Measurements from ENCODE around the gene L3HYPDH.
"Not testable (repeated sequence)": the region's sequence is repeated elsewhere in the genome, so short reads cannot be mapped to it uniquely, and the experiment has no call there.

Gene L3HYPDH

DNA sequence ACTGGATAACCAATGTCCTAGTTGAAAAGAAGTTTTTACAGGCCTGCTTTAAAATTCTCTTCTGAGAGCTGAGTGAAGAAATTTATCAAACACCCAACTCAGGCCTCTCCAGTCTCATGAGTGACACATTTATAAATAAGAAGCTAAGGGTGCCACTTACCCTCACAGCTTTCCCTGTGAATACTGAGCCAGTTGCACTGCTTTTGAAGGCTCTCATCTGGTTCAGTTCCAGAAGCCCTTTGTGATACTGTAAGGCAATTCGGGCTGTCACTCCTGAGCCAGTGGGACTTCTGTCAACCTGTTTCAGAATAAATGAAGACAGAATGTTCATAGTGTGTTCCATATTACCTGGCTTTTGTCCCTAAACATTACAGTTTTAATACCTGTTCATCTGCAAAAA is 8.5 kb downstream of the L3HYPDH start:
- no peak for DNase-seq

DNA sequence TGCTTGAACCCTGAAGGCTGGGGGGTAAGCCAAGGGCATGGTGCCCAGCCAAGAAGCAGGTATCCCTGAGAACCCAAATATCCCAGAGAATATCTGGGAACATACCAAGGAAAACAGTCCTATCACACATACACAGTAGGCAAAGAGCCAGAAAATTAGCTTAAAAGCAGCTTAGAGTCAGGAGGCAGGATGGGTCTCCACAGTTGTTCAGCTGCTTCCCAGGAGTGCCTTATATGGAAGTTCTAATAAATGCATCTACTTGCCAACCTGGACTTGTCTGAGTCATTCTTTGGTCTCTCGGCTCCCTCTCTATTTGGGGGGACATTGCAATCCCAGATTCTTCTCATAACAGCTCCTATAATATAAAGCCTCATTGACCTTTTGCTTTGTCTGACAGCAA is 10.0 kb downstream of the L3HYPDH start:
- peak; percentile 68 for DNase-seq

DNA sequence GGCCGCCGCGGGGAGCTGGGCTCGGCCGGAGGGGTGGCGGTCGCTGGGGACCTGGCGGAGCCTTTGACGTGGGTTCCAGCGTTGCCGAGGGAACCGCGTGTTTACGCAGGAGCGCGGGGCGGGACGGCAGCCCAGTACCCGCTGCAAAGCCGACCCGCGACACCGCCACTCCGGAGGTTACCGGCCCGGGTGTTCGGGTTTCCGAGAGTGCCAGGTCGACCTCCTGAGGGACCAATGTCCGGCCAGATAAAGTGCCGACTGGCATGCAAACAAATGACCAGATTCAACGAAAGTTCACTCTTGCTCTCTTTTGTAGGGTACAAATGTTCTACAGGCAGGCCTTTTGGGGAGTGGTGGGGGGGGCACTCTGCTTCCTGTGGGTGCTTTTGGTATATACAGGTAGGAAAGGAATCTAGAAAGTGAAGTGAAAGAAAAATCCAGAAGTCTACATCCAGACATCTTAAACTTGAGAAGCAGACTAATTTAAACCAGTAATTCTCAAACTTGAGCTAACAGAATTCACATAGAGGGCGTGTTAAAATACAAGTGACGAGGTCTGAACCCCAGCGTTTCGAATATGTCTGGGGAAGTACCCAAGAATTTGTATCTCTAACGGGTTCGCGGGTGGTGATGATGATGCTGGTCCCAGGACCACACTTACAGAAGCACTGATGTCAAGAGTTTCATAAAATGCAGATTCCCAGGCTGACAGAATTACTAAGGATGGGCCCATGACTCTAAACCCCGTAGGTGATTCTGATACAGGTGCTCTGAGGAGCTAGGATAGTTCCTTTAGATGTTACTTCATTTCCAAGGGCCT is 18.7 kb downstream of the L3HYPDH start, which contains the start of gene GPR135:
GPR135 (minus strand) TSS at position 65 of the 820 bp plus-strand sequence. CDS start 154 bp downstream, outside the sequence.
- DNase-seq, result no peak

DNA sequence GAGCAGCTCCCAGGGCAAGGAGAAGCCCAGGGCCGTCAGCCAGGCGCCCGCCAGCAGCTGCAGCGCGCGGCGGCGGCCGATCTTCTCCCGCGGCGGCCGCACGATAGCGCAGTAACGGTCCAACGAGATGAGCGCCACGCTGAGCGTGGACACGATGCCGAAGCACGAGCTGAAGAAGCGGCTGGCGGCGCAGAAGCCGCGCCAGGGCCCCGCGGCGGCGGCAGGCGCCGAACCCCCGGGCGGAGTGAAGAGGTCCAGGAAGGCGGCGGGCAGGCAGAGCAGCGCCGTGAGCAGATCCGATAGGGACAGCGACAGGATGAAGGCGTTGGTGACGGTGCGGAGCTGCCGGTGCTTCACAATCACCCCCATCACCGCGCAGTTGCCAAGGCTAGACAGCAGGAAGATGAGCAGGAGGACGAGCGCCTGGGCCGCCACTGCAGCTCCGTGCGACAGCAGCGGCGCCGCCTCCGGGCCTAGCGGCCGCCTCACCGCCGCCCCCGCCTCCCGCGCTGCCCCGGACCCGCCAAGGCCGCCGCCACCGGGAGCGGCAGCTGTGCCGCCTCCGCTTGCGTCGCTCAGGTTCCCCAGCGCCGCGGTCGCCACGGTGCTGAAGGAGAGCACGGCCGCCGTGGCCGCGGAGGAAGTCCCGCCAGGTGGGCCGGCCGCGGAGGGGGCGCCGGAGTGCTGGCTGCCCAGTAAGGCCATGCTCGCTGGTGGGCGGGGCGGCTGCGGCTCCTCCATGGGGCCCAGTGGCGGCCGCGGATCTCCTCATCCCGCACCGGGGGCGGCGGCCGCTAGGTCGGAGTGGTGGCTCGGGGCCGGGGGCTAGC is 19.5 kb downstream of the L3HYPDH start:
- no peak for DNase-seq

DNA sequence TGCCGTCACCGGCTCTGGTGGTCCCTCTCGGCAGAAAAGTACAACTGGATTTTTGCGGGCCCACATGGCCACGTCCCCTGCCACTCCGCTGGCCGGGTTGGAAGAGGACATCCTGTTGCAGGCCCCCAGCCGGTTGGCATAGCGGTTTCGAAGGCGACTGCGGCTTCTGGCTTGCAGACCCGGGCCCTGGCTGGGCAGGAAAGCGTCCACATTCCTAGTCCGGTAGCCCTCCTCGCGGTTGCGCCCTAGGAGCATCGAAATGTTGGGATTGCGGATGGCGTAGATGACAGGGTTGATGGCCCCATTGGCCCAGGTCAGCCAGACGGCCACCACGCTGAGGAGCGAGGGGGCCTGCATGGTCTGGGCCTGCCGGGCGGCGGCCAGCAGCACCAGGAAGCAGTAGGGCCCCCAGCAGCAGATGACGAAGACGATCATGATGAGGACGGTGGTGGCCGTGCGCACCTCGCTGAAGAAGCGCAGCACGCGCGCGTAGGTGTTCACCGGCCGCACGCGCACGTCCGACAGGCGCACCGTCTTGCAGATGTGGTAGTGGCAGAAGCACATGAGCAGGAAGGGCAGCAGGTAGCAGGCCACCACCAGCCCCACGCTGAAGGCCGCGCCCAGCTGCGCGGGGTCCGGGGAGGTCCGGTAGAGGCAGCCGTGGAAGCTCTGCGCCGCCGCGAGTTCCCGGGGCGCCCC is 20.3 kb downstream of the L3HYPDH start:
- no peak for DNase-seq

DNA sequence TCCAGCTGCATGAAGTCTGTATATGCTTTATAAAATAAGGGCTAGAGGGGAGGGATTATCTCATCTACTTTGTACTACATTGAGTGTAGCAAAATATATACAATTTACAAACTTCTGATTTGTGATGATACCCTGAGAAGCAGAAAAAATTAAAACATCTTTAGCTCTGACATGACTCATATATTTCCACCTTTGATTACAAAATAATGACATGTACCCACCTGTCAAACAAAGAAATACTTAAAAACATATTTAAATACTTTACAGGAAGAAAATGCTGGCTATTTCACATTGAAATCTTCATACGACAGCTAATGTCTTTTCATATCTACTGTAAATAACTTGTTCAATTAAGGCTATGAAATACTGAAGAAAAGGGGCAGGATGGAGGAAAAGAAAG is 22.3 kb downstream of the L3HYPDH start:
- no peak for DNase-seq

DNA sequence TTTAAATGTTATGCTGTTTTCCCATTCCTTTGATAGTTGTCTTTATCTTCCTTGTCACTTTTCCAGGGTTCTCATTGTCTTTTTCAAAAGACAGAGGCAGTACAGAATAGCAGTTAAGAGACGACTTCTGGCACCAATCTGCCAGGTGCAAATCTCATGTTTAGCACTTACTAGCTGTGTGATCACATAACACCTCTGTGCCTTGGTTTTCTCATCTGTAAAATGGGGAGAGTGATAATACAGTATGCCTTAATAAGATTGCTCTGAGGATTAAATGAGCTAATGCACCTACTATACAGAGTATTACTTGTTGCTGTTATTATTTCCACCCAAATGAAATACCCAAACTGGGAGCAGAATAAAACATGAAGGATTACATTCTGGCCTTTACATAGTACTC is 23.8 kb downstream of the L3HYPDH start:
- DNase-seq, result no peak

DNA sequence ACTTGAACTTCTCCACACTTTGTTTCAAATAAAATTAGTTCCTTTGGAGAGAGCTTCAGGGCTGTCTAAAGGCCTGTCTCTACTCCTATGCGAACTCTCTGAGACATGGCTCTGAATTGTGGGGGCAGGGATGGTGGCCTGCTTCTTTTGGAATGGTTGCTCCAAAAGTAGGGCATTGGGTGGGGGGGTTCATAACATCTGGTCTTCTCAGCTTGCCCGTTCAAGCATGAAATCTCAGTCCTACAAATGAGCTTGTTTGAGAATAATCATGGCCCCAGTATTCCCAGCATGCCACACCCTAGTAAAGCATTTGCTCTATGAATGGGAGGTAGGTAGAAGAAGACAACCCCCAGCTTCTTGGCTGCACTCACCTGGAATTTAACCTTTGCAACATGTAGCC is 25.7 kb downstream of the L3HYPDH start:
- DNase-seq, result peak; percentile 13

DNA sequence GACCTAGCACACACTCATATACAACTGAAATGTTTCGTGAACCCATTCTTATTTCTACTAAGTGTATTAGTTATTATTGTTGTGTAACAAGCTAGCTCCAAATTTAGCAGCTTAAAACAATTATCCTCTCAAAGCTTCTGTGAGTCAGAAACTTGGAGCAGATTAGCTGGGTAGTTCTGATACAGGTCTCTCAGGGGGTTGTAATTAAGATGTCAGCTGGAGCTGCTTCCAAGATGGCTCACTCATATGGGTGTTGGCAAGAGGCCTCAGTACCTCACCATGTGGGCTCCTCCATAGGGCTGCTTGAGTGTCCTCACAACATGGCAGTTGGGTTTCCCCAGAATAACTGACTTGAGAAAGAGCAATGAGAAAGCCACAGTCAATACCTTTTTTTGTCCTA is 28.8 kb downstream of the L3HYPDH start:
- DNase-seq, result peak; percentile 46

DNA sequence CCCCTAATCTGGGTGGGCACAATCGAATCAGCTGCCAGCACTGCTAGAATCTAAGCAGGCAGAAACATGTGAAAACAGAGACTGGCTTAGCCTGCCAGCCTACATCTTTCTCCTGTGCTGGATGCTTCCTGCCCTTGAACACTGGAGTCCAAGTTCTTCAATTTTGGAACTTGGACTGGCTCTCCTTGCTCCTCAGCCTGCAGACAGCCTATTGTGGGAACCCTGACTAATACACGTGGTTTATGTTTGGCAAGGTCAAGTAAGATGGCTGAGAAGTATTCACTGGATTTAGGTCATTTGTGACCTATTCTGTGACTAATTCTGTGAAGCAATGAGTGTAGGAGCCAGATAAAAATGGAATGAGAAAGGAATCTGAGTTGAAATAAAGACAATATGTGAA is 30.1 kb downstream of the L3HYPDH start:
- DNase-seq, result no peak

DNA sequence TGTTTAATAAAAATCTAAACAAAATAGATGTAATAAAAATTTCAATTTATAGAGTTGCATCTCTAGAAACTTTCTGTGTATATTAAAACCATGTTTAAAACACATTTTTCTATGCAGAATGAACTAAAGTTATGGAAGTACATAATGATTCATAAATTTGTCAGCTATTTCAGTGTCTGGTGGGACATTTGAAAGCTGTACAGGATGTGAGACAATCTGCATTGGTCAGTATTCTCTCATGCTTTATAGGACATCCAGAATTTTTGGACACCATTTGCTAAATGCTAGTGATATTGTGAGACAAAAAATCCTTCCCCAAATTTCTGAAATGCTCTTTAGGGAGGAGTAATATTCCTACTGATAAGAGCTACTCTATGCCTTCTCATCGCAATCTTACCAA is 32.4 kb downstream of the L3HYPDH start:
- DNase-seq, result no peak

DNA sequence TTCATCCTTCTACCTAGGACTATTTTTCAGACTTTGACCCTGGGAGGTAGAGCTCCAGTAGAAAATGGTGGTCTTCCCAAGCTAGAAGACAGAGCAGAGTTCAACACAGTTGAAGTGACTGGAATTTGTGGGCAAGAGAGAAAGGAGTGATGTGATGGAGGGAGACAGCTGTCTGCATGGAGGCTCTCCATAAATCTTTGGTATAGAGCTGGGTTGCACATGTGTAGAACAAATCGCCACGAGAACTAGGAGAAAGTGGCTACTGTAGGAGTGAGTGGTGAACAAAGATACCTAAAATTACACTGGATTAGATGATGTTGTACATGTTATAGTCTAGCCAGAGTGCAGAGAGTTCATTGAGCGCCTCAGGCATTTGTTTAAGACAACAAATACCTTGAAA is 33.5 kb downstream of the L3HYPDH start:
- no peak for DNase-seq

DNA sequence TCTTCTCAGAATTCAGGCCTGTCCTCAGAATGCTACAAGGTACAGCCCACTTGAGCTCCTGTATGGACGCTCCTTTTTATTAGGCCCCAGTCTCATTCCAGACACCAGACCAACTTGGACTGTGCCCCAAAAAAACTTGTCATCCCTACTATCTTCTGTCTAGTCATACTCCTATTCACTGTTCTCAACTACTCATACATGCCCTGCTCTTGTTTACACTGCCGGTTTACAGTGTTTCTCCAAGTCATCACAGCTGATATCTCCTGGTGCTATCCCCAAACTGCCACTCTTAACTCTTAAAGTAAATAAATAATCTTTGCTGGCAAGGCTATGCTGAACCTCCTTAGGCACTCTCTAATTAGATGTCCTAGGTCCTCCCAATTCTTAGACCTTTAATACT is 35.5 kb downstream of the L3HYPDH start:
- not testable (repeated sequence) for DNase-seq

DNA sequence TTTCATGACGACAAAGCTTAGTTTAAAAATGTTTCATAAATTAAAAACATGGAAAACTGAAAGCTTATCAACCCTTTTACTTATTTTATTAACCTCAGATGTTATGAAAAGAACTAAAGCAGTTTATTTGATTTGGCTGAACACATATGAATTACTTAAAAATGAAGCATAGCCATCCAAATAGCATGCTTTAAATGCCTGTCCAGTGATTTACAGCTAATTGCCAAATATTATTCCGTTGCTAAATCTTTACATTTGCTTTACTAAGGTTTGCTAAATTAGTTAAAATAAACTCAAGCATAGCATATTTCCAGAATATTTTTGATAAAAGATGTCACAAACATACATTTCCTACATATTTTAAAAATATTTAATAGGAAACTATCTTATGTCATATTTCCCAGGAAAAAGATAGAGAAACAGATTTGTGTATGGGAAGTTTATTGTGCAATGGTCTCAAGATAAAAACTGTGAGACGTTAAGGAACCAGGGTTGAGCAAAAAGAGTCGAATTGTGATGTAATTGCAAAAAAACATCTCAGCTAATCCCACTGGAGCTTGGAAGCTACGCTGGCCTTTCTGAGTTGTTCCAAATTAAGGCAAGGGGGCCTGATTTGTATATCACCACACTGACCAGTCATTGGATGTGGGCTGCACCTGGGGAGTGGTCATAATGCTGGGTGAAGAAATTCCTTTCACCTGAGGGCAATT is 44.8 kb downstream of the L3HYPDH start:
- DNase-seq, result no peak

DNA sequence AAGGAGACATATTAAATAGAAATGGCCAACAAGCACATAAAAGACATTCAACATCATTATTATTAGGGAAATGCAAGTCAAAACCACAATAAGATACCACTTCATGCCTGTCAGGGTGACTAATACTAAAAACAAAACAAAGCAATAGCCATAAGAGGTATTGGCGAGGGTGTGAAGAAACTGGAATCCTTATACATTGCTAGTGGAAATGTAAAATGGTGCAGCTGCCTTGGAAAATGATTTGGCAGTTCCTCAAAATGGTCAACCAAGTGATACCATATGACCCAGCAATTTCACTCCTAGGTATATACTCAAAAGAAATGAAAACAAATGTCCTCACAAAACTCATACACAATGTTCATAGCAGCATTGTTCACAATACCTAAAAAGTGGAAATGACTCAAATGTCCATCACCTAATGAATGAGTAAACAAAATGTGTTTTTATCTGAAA is 46.0 kb downstream of the L3HYPDH start:
- DNase-seq, result no peak

DNA sequence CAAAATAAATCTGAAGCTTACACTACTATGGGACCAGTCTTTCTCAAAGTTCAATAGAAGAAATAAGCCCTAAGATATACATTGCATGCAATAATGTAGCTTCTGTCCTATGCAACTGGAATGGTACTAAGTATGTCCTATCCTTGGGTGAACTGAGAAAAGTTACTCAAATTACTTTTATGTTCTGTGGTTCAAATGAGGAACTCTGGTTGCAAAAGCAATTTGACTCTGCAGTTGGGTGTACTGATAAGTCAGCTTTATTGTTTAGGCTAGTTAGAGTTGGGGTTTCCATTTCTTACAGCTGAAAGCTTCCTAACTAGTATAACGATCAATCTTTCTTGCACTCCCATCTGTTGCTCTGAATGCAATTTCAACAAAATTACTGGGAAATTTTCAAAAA is 48.2 kb downstream of the L3HYPDH start:
- no peak for DNase-seq

DNA sequence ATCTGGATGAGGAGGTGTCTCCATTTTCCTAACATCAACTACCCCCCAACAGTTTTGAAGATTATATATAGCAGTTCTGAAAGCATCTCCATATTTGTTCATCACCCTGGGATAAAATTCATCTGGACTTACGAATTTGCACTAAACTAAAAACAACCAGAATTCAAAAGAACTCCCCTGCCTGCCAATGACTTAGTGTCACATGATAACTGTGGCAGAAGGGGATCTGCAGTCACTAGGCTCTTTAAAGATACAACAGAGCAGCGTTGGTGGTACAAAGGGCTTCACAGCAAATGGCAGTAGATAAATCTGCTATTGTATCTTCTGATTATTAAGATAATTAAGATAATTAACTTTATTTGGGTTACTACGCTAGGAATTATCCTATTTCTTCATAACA is 49.1 kb downstream of the L3HYPDH start:
- no peak for DNase-seq

DNA sequence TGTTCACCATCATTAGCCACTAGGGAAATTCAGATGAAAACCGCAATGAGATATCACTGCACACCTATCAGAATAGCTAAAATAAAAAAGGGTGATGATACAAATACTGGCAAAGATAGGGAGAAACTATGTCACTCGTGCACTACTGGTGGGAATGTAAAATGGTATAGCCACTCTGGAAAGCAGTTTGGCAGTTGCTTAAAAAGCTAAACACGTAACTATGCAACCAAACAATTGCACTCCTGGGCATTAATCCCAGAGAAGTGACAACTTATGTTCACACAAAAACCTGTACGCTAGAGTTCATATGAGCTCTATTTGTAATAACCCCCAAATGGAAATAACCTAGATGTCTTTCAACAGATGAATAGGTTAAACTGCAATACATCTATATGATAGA is 54.4 kb downstream of the L3HYPDH start:
- no peak for DNase-seq

DNA sequence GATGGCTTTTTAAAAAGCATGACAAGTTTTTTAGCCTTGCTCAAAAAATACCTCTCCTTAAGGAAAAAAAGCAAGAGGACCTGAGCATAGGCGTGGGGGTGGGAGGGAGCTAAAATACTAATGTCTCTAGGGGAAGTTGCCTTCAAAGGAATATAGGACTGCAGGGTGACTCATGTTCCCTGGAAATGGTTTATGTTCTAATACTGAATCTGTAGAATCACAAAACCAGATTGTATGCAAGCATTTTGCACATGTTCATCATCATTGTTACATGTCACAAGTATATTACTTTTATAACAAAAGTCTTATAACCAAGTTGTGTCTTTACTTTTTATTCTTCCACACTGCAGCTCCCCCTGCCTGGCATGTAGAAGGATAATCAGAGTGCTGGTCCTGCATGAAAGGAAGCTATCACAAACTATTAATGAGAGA is 55.6 kb downstream of the L3HYPDH start:
- no peak for DNase-seq

DNA sequence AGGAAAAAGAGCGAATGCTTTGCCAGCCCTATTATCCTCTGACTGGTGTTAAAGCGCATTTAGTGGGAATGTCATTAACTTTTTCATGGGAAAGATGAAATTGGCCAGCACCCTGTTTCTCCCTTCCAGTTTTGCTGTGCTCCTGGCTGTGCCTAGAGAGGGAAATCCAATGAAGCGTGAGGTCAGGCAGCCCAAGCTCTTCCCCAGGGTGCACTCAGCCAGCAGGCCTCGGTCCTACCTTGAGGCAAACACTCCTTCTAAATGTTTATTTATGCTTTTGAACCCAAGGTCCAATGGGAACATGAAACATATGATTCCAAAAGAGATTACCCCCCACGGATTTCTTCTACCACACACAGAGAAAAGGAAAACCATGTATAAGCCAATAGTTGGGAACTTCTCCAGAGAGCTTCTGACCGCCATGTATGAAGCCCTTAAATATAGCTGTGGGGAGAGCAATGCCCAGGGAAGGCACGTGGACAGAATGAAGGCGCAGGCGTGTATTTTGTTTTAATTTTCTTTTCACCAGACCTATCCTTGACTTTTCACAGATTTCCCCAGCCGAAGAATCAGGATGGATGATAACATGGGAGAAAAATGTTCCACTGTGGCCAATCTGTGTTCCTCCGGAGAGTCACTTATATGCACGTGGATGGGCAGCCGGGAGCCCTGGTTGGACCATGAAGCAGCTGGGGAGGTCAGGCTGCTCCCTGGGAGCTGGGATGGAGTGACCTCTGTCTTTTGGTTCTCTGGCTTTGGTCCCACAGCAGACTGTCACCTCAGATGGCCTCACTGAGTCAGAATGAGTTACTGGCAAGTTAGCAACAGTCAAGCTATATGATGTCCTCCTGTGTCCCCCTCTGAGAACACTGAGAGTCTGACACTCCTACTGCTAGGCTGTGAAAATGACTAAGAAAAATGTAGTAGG is 56.3 kb downstream of the L3HYPDH start:
- no peak for DNase-seq

DNA sequence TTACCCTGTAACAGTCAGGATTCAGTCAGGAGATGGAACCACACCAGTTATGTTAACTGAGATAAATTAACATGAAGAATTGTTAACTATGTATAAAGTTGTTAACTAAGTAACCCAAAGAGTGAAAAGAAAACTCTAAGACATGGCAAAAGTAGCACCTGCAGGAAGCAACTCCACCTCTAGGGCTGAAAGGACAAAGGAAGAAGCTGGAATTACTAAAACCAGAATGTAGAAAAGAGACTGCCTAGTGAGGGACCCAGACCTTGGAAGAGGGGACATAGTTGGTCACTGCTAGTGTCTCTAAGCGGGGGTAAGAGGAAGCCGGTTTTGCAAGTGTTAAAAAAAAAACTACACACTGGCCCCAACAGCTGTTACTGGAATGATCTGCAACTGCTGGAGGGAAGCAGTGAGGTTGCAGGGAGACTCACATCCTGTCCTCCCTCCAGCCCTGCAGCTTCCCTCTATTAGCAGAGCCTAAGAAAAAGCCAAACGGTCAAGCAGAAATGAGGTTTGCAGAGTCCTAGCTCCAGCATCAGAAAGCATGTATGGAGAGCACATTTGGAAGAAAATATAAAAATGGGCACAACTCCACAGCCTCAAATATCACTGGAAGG is 58.8 kb downstream of the L3HYPDH start:
- DNase-seq, result no peak

All from NCI-H82 (cell line).